Natural killer cell (primary cell): ENCODE measurements around the gene LRP1B. TPM values are rescaled to one million over a fixed set of nuclear protein-coding genes. Genes with fewer than 3 reads are reported as not detected.
"Not testable (repeated sequence)": the region's sequence is repeated elsewhere in the genome, so short reads cannot be mapped to it uniquely, and the experiment has no call there.

ENCODE experiments used
- ATAC-seq, 3 donors: fragments of 150-1000 bp in 2 of 3; fragments of 200-7000 bp in 1 of 3; cut with Tn5 transposase; 1 replicate in 1 of 3; 2 replicates in 2 of 3; pipeline ENCODE4 v1.10.0; 2021; ENCODE audit warnings: mild to moderate bottlenecking in 2 of 3, moderate library complexity in 2 of 3
- DNase-seq, 2 donors: peaks; one replicate each; pipeline versions ENCODE4 v3.0.0 to v3.0.0-alpha.2; 2013 to 2021; ENCODE audit warnings: mixed read lengths in 1 of 2
- H3K27ac ChIP-seq: one replicate; pipeline ENCODE4 v1.5.1; 2013; ENCODE audit warnings: mild to moderate bottlenecking, low read length
- H3K27me3 ChIP-seq: one replicate; pipeline ENCODE4 v1.6.1; 2013; ENCODE audit warnings: low read length; ENCODE audit not compliant: control insufficient read depth, insufficient read depth
- H3K36me3 ChIP-seq: one replicate; pipeline ENCODE4 v1.6.1; 2013; ENCODE audit warnings: low read length; ENCODE audit not compliant: control insufficient read depth, insufficient read depth
- H3K4me1 ChIP-seq: one replicate; pipeline ENCODE4 v1.6.1; 2013; ENCODE audit warnings: low read length; ENCODE audit not compliant: control insufficient read depth, insufficient read depth
- H3K4me3 ChIP-seq: one replicate; pipeline ENCODE4 v1.5.1; 2013; ENCODE audit warnings: low read length
- H3K9me3 ChIP-seq: one replicate; pipeline ENCODE4 v1.6.1; 2013; ENCODE audit warnings: low read length; ENCODE audit not compliant: control insufficient read depth, insufficient read depth
- H3K27ac Mint-ChIP-seq, 2 donors: one replicate each; pipeline ENCODE4 v1.8.0; 2022; ENCODE audit warnings: mild to moderate bottlenecking in 2 of 2, mixed read lengths in 2 of 2, moderate library complexity in 1 of 2
- H3K27me3 Mint-ChIP-seq, 2 donors: one replicate each; pipeline ENCODE4 v1.8.0; 2022; ENCODE audit warnings: low read depth in 2 of 2, mixed read lengths in 2 of 2
- H3K36me3 Mint-ChIP-seq: one replicate; pipeline ENCODE4 v1.8.0; 2022; ENCODE audit warnings: mixed read lengths
- H3K4me1 Mint-ChIP-seq, 2 donors: one replicate each; pipeline ENCODE4 v1.8.0; 2022; ENCODE audit warnings: mixed read lengths in 2 of 2
- H3K4me3 Mint-ChIP-seq: one replicate; pipeline ENCODE4 v1.8.0; 2022; ENCODE audit warnings: mild to moderate bottlenecking, moderate library complexity, mixed read lengths
- H3K9me3 Mint-ChIP-seq, 2 donors: one replicate each; pipeline ENCODE4 v1.8.0; 2022; ENCODE audit warnings: mixed read lengths in 2 of 2
- CTCF ChIP-seq: fragments of 200-600 bp; IDR thresholded peaks from one replicate; pipeline ENCODE4 v1.8.0; 2022; ENCODE audit warnings: antibody characterized with exemption
- WGBS: methylation state at CpG from one replicate; pipeline ENCODE4 v1.1.7; 2013; ENCODE audit warnings: missing lambda C conversion rate; ENCODE audit not compliant: insufficient coverage; 5-methylcytosine and 5-hydroxymethylcytosine counted together
- intact Hi-C: fragments of 100-400 bp; cut with micrococcal nuclease; formaldehyde crosslinking; loops from one replicate; pipeline ENCODE4 v1.14.2; 2022
- total RNA-seq, 4 donors: library from RNA; stranded (reverse); fragments of 120-200 nt in 1 of 4; gene quantifications; one replicate each; pipeline versions ENCODE4 v1.2.3 to v1.2.4, GENCODE V29; 2013 to 2022

The LRP1B gene
- total RNA-seq, 3 donors from 2014 or later (not counting 1 experiment from before 2014, with no cell fraction given), result 0.05 TPM; not detected in 2

GRCh38 chr2:140451324-140451723, 1679.5 kb downstream of the LRP1B start:
- Histone ChIP-seq H3K27me3 (no peaks in the 10 kb centered on the region), H3K4me3 (no peak overlapping the region), H3K27ac (no peak overlapping the region), H3K4me1 (no peaks in the 10 kb centered on the region), H3K9me3 (no peaks in the 10 kb centered on the region), H3K36me3 (no peaks in the 10 kb centered on the region)
- intact Hi-C loops, result no loop called here
- Mint-ChIP-seq H3K4me1 (no peaks in the 10 kb centered on the region), H3K36me3 (no peaks in the 10 kb centered on the region), H3K27me3 (no peaks in the 10 kb centered on the region), H3K9me3 (peaks cover 3 to 8% of the 10 kb centered on the region in 2 donors), H3K27ac (no peak overlapping the region), H3K4me3 (no peak overlapping the region)
- TF ChIP-seq CTCF, result no peak
- no peak for ATAC-seq
- no peak for DNase-seq

GRCh38 chr2:140442319-140442718, 1688.5 kb downstream of the LRP1B start:
- no peak overlapping the region for H3K4me3 ChIP-seq
- Mint-ChIP-seq H3K4me1 (no peaks in the 10 kb centered on the region), H3K27me3 (no peaks in the 10 kb centered on the region), H3K9me3 (peaks cover 7 to 8% of the 10 kb centered on the region in 2 donors), H3K36me3 (no peaks in the 10 kb centered on the region), H3K4me3 (no peak overlapping the region), H3K27ac (no peak overlapping the region)
- H3K27ac ChIP-seq, result no peak overlapping the region
- ATAC-seq, result no peak
- no peaks in the 10 kb centered on the region for H3K4me1 ChIP-seq
- DNase-seq, result no peak
- WGBS, result 85% methylated on average over 6 of the region's 7 CpGs
- H3K27me3 ChIP-seq, result no peaks in the 10 kb centered on the region
- intact Hi-C loops, result no loop called here
- H3K9me3 ChIP-seq, result no peaks in the 10 kb centered on the region
- TF ChIP-seq CTCF, result no peak
- no peaks in the 10 kb centered on the region for H3K36me3 ChIP-seq

GRCh38 chr2:140440815-140441214, 1690.0 kb downstream of the LRP1B start:
- Mint-ChIP-seq H3K36me3 (no peaks in the 10 kb centered on the region), H3K4me3 (no peak overlapping the region), H3K9me3 (peaks cover 9 to 11% of the 10 kb centered on the region in 2 donors), H3K27ac (no peak overlapping the region), H3K27me3 (no peaks in the 10 kb centered on the region), H3K4me1 (no peaks in the 10 kb centered on the region)
- no peak for TF ChIP-seq CTCF
- H3K9me3 ChIP-seq, result no peaks in the 10 kb centered on the region
- no CpG with 5 or more reads among the region's 2 CpGs for WGBS
- H3K27ac ChIP-seq, result no peak overlapping the region
- DNase-seq (no peak), ATAC-seq (no peak)
- H3K36me3 ChIP-seq, result no peaks in the 10 kb centered on the region
- H3K4me1 ChIP-seq, result no peaks in the 10 kb centered on the region
- no peaks in the 10 kb centered on the region for H3K27me3 ChIP-seq
- intact Hi-C loops, result no loop called here
- H3K4me3 ChIP-seq, result no peak overlapping the region

GRCh38 chr2:140436936-140437335, 1693.9 kb downstream of the LRP1B start:
- H3K27me3 ChIP-seq, result no peaks in the 10 kb centered on the region
- H3K27ac Mint-ChIP-seq, result no peak overlapping the region
- no peak overlapping the region for H3K4me3 Mint-ChIP-seq
- no peak for TF ChIP-seq CTCF
- H3K4me1 Mint-ChIP-seq, result no peaks in the 10 kb centered on the region
- H3K27ac ChIP-seq, result no peak overlapping the region
- peaks cover 11 to 13% of the 10 kb centered on the region in 2 donors for H3K9me3 Mint-ChIP-seq
- no peaks in the 10 kb centered on the region for H3K36me3 ChIP-seq
- intact Hi-C loops, result no loop called here
- no peaks in the 10 kb centered on the region for H3K27me3 Mint-ChIP-seq
- H3K36me3 Mint-ChIP-seq, result no peaks in the 10 kb centered on the region
- no peak overlapping the region for H3K4me3 ChIP-seq
- ATAC-seq (no peak), DNase-seq (no peak)
- H3K4me1 ChIP-seq, result no peaks in the 10 kb centered on the region
- H3K9me3 ChIP-seq, result no peaks in the 10 kb centered on the region
- WGBS, result 68% methylated on average over 5 of the region's 5 CpGs

- H3K4me1 Mint-ChIP-seq, H3K27ac ChIP-seq, H3K27me3 ChIP-seq, H3K4me3 Mint-ChIP-seq, H3K36me3 Mint-ChIP-seq, H3K27ac Mint-ChIP-seq, H3K36me3 ChIP-seq, H3K4me1 ChIP-seq, H3K27me3 Mint-ChIP-seq, H3K9me3 ChIP-seq, DNase-seq, H3K4me3 ChIP-seq, intact Hi-C loops, ATAC-seq: not testable (repeated sequence)
- 92% methylated on average over 18 of the region's 18 CpGs for WGBS
- peaks cover 15 to 16% of the 10 kb centered on the region in 2 donors for H3K9me3 Mint-ChIP-seq
Observed at GRCh38 chr2:140427033-140427432, 1703.8 kb downstream of the LRP1B start.
